NCI-H1436 treated with DMSO at 0.1 percent for 48 hours (cell line): ENCODE data around the gene GREB1L.

Source experiments
- DNase-seq: peaks from one replicate; lab custom pipeline; 2025; lab: John Stamatoyannopoulos, UW

Gene GREB1L

DNA sequence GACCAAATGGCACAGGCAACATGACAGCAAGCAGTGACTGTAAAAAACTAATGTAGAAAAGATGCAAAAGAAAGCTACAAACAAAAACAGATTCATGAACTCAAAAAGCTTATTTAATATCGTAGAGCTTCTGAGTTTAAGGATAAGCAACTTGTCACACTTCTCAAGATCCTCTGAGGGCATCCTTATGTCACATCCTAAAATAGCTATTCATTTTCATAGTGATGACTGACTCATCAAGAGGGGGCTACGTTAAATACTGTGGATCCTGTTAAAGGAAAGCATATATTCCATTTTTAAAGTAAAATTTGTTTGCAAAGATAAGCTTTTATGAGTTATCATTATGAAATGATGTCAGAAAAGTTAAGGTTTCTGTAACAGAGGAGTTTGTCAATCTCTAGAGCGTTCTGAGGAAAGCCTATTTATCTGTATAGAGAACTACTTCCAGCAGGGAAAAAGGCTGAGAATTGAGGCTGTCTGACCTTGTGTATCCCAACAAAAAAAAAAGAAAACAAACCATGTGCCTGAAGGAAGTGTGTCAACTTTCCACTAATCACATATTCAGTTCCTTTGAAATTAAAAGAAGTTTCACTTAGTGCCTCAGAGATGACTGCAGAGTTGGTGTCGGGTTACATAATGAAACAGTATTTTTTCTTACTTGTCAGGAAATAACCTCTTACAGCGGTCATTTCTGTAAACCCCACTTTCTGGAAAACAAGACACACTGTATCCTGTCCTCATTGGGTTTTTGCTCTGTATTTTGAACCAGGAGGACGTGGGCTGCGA lies 243.0 kb downstream of the GREB1L start:
- no peak for DNase-seq

DNA sequence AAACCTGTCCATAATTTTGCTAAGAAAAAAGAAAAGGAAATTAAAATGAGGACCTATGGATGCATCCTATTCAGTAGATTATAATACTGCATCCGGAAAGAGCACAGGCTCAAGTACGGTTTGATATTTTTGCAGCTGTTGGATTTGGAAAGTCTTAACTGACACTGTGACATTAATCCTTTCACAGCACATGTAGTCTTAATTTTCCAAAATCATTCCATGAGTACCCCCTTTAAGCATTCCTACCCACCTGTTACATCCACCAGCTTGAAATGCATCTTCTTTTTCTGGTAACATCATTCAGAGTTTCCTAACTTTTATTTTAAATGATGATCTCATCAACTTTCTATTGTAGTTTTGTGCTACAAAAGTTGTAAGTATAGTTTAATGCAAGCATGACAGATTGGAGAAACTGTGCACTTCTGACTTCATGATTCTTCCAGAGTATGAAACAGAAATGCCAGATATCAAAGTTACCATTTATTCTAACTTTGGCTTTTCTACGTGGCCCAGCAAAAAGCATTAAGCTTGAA lies 244.9 kb downstream of the GREB1L start:
- no peak for DNase-seq

DNA sequence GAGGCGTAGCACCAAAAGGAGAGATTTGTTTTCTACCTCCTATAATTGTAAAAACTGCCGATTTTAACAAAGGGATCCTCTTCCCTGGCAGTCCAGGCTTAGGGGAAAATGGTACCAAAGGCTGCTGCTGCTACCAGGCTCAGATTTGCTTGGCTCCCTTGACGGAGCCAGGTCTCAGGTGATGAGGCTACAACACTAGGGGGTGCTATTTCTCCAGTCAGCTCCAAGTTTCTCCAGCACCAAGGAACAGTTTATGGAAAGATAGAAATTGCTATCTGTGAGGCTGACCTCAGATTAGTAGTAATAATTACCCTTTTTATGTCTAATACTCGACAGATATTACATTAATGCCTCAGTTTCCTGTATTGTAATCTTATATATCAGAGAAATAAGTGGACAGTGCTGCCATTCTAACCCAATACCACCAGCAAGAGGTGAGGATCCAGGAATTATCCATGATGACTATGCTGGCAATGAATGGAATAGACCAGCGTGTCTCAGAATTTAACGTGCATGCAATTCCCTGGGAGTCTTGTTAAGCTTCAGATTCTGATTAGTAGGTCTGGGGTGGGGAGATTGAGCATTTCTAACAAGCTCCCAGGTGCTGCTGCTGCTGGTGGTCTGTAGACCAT lies 247.2 kb downstream of the GREB1L start:
- DNase-seq, result no peak

DNA sequence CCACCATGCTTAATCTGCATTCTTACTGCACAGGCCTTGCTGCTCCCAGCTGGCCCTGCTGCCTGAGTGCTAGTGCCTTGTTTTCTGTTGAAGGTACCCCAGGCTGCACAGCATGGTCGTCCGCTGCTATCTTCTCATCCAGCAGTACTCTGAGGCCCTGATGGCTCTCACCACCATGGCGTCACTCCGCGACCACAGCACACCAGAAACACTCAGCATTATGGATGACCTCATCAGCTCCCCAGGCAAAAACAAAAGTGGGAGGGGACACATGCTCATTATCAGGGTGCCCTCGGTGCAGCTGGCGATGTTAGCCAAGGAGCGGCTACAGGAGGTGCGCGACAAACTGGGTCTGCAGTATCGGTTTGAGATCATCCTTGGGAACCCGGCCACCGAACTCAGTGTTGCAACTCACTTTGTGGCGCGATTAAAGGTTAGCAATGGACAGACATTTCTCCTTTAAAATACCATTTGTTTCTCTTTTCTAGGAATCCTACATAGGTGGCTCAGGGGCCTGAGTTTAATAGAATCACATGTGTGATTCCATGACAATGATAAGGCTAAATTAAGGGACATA lies 248.0 kb downstream of the GREB1L start:
- no peak for DNase-seq

DNA sequence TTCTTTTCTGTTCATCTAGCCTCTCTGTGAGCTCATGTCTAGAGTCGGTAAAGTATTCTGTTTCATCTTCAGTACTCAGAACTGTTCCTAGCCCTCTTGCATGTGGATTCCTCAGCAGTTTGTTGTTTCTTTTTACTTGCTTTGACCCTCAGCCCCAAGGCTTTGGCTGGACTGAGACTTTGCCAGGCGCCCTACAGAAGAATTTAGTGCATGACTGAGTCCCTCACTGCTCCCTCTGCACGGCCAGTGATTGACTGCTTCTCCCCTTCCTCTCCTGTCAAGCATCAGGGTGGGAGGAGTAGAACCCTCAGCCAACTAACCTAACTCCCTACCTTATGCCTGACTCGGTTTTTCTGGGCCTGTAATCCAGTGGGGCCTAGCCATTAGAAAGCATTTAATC lies 248.7 kb downstream of the GREB1L start:
- DNase-seq, result no peak

DNA sequence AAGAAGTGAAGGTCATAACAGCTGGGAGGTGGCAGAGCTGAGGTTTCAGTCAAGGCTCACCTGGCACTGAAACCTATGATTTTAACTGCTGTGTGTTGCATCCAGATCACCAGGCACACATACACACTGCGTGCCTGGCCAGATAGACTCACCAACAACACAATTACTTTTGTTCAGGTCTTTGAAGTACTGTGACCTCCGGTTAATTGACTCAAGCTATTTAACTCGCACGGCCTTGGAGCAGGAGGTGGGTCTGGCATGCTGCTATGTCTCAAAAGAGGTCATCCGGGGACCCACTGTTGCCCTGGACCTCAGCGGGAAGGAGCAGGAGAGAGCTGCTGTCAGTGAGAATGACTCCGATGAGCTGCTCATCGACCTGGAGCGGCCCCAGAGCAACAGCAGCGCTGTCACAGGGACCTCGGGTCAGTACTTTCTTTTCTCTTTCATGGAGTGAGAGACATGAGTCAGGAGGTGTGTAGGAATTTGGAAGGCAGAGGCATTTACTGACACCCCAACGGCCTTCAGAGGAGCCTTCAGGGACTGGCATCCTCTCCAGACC lies 254.3 kb downstream of the GREB1L start:
- DNase-seq, result no peak

DNA sequence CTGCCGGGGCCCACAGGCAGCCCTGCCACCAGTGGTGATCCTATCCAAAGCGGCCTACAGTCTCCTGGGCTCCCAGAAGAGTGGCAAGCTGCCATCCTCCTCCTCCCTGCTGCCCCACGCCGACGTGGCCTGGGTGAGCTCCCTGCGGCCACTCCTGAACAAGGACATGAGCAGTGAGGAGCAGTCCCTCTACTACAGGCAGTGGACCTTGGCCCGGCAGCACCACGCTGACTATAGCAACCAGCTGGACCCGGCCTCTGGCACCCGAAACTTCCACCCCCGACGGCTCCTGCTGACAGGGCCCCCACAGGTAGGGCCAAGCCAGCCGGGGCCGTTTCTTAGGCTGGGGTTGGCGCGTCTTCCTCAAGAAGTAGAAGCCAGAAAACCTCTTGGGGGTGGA lies 258.0 kb downstream of the GREB1L start:
- DNase-seq, result no peak

DNA sequence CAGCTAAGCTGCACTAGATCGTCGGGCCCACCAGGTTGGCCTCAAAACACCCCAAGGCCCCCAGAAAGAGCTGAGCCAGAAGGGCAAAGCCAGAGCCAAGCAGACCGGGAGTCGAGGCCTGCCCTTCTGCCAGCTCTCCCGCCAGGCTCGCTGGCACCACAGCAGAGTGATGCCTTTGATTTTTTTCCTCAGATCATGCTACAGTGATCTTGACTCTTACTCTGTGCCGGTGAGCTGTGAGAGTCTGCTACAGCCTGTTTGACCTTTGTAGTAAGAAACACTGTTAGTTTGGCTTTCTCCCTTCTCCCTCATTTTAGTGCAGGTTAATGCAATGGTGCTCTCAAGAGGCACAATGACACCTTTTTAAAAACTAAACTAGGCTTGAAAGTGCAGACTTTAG lies 260.6 kb downstream of the GREB1L start:
- DNase-seq, result no peak

DNA sequence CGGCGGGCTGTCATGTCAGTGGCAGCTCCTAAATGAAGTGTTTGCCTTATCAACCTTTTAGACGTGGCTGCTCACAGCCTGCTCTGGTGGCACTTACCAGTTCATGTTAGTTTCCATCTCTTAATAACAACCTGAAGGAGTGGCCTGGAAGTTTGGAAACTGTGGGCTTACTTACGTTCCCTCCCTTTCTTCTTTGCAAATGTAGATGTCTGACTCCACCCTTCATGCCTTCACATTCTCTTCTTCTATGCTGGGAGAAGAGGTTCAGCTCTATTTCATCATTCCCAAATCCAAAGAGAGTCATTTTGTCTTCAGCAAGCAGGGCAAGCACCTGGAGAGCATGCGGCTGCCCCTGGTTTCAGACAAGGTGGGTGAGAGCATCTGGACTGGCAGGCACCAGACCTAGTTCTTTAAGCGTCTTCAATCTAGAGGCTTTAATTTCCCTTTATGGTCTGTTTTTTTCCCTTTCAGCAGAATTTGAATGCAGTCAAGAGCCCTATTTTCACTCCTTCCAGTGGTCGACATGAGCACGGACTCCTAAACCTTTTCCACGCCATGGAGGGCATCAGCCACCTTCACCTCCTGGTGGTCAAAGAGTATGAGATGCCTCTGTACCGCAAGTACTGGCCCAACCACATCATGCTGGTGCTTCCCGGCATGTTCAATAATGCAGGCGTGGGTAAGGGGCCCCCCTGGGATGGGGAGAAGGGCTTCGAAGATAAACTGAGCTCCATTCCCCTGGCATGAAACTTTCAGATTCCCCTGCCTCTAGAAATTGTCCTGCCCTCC lies 266.1 kb downstream of the GREB1L start:
- no peak for DNase-seq

DNA sequence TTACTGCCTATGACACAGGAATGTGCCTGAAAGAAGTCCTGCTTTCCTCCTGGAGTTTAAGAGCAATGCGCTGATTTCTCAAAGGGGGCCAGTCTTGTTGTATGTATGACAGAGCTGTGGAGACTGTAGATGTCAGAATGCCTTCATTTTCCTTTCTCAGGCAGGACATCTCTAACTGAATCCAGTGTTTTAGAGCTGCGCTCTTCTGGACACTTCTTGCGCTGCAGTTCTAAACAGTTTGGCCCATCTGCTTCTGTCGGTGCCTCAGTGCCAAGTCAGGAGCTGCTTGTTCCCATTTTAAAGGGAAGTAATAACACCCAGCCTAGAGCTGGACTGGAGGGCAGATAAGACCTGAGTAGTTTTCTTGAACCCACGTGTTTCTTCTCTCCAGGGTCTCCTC lies 267.0 kb downstream of the GREB1L start:
- no peak for DNase-seq

DNA sequence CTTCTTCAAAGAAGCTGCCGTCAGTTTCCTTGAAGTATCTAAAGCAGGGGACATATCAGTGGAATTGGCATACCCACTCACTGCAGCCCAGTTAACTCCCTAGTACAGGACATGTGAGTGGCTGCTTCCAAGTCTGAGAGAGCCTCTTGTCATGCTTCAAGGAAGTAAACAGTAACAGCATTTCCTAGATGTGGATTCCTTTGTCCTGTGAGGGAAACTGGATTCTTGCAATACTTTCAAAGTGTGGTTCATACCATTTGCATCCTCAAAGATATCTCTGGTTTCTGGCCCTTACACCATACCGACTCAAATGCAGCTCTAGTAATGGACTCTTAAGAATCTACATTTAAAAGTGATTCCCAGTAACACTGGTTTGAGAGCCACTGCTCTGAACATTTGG lies 271.3 kb downstream of the GREB1L start:
- no peak for DNase-seq

DNA sequence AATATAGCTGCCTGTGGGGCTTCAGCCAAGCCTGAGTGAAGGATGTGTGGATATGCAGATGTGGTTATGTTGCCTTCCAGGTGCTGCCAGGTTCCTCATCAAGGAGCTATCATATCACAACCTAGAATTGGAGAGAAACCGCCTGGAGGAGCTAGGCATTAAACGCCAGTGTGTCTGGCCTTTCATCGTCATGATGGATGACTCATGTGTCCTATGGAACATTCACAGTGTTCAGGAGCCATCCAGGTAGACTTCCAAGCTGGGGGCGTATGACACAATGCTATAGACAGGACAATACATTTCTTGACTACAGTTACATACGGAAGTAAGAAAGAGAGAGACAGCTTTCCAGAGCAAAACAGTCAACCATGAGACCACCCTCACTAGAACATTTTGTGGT lies 271.7 kb downstream of the GREB1L start:
- no peak for DNase-seq

DNA sequence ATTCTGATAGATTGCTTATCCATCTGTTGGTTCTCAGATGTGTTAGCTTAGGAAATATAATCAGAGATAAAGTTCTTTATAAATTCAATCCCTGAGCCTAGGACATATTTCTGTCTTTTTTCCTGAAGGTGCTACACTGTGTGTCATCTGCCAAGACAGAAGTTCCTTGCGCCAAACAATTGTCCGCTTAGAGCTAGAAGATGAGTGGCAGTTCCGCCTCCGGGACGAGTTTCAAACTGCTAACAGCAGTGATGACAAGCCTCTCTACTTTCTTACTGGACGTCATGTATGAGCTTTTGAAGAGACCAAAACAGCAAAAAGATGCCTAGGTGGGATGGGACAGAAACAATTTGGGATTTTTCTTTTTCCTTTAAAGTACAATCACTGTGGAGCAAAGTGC lies 280.5 kb downstream of the GREB1L start:
- DNase-seq, result no peak

DNA sequence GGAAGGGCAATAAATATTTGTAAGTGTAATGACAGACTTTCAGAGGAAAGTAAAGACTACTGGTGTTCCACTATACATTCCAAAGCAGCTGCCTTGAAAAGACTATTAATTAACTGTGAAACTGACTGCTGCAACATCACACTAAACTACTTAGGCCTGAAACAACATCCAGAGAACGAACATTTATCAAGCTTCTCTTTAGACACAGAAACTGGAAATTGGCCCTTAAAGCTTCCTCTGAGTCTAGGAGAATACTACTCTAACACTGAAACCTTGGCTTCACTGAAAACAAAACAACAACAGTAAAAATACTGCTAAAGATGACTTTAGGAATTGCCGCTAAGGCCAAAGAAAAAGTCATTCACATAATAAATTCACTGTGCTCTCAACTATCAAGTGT lies 283.9 kb downstream of the GREB1L start:
- no peak for DNase-seq

DNA sequence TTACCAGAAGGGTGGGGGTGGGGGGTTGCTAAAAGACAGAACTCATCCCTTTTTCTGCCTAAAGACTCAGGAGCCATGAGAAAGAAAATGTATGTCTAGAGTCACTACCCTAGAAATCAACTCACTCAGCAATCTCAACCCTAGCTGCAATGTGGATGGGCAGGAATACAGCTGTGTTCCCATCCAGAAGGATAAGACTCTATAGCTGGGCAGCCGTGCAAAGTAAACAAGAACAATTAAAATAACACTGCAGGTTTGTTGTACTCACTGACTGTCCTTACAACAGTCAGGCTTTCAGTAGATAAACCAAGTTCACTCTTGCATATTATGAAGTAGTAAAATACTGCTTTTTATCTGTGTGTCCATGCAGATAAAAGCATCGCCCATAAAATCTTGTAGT lies 284.4 kb downstream of the GREB1L start:
- no peak for DNase-seq

DNA sequence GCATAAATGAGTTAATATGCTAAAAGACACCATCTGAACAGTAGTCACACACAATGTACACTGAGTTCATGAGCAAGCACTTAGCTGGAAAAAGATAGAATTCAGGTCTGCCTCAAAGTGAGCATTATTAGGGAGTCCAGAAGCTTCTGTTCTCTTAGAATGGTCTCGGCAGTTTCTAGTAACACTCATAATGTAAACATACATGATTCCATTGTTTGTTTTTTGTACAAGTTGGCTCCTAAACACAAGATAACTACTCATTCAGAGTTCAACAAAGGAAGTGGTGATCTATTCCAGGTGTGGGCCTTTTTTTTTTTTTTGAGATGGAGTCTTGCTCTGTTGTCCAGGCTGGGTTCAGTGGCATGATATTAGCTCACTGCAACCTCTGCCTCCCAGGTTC lies 292.3 kb downstream of the GREB1L start:
- no peak for DNase-seq

DNA sequence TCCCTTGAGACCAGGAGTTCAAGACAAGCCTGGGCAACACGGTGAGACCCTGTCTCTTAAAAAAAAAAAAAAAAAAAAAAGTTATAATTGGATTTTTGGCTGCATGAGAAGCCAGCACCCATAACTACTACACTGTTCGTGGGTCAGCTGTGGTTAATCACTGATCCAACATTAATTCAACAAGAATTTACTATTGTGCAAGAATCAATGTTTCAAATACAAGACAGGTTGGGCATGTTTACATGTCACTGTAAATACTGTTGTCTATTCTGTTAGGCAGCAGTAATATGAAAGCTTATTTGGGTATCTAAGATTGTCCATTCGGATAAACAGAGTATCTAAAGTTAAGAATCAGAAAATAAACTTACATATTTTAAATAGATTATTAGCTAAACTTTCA lies 296.2 kb downstream of the GREB1L start:
- no peak for DNase-seq

DNA sequence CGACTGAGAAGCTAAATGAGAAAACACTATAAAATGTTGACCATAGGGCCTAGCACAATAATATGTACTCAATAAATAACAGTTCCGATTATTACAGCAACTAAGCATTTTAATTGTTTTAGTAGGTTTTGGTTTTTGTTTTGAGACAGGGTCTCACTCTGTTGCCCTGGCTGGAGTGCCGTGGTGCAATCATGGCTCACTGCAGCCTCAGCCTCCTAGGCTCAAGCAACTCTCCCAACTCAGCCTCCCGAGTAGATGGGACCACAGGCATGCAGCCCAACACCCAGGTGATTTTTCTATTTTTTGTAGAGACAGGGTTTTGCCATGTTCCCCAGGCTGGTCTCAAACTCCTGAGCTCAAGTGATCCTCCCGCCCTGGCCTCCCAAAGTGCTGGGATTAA lies 304.4 kb downstream of the GREB1L start:
- no peak for DNase-seq

DNA sequence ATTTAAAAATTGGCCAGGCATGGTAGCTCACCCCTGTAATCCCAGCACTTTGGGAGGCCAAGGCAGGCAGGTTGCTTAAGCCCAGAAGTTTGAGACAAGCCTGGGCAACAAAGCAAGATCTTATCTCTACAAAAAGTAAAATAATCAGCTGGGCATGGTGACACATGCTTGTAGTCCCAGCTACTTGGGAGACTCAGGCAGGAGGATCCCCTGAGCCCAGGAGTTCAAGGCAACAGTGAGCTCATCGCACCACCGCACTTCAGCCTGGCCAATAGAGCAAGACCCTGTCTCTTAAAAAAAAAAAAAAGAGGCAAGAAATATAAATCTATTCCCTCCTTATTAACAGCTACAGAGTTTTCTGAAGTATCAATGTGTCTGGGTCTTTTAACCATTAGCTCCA lies 306.6 kb downstream of the GREB1L start:
- no peak for DNase-seq

DNA sequence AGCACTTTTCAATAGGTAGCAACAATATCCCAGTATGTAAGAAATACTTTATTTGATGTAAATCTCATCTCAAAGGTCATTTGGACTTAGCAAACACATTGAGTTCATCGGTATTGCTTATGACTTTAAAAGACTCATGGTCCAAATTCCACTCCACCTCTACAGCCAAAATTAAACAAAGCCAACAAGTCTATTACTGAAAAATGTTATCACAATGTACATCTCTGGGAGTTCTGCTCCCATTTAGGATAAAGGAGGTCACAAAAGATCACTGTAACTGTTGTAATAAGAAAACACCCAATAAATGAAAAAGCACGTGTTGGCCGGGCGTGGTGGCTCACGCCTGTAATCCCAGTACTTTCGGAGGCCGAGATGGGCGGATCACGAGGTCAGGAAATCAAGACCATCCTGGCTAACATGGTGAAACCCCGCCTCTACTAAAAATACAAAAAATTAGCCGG lies 308.5 kb downstream of the GREB1L start:
- no peak for DNase-seq

DNA sequence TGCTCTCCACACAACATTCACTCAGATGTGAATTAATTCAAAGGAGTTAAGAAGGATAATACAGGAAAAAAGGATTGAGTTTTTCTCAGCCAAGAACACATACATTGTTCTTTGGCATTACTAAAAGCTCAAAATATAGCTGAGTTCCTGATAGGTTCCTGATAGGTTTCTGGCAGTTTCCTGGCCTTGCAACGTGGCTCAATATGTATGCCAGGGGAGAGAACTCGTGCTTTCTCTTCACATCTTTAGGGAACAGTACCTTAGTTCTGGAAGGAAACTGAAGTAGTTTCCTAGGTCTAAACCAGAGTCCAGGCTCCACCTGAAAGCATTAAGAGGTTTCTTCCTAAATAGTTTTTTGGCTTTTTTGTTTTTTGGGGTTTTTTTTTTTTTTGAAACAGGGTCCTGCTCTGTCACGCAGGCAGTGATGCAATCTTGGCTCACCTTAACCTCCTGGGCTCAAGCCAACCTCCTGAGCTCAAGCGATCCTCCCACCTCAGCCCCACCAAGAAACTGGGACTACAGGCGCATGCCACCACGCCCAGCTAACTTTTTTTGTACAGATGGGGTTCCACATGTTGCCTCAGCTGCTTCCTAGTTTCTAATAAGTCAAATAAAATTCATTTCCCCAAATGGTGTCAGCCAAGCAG lies 315.7 kb downstream of the GREB1L start:
- no peak for DNase-seq

DNA sequence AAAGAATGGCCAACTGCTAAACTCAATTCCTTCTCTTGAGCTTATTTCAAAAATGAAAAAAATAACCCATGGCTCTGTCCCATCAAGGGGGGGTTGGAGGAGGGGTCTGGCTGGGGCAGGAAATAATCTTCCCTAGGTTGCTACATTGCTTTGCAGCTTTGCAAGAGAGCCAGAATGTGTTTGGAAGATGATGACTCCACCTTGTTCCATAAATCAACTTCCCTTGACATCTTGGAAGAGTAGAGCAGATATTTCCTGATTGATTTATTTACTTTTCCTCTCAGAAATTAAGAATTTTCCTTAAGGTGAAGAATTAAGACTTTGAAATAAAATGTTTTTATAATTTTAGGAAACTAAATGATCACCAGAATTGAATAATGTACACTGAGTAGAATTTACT lies 317.2 kb downstream of the GREB1L start:
- no peak for DNase-seq
